HepG2 (cell line): ENCODE data around the gene PLCB4. TPM values are rescaled to one million over a fixed set of nuclear protein-coding genes. Genes with fewer than 3 reads are reported as not detected.

Experiments used
- ATAC-seq: fragments of 200-7000 bp; cut with Tn5 transposase; 3 replicates; pipeline ENCODE4 v1.9.1; 2020; ENCODE audit warnings: mild to moderate bottlenecking, moderate library complexity
- BruUV-seq: library from RNA; stranded (reverse); fragments of 400-500 nt; replicated peaks from 2 replicates; lab custom pipeline; 2021; lab: Mats Ljungman, UMichigan
- CTCF ChIA-PET: fragments of 300-600 bp; formaldehyde crosslinking; extraction: SDS; loops from one replicate; lab custom pipeline; 2021; ENCODE audit warnings: low total read pairs, inconsistent platforms, low intra/inter-chr PET ratio; lab: Yijun Ruan, JAX
- POLR2A ChIA-PET: fragments of 350-600 bp; sonication (Branson Sonifier 250); formaldehyde crosslinking; loops from one replicate; lab custom pipeline; 2020; ENCODE audit warnings: antibody characterized with exemption, inconsistent platforms; lab: Yijun Ruan, JAX
- DNase-seq: peaks from one replicate; pipeline ENCODE4 v3.0.0-alpha.2; 2015; ENCODE audit warnings: low spot score
- FAIRE-seq: peaks from 3 replicates; lab custom pipeline; 2011; peaks lifted over from hg19 to GRCh38; lab: Jason Lieb, UNC
- H2AFZ ChIP-seq: one replicate; pipeline ENCODE4 v1.6.1; 2011; ENCODE audit warnings: low read length, inconsistent platforms
- H3K27ac ChIP-seq: fragments of 300-600 bp; 3 replicates; pipeline ENCODE4 v1.8.0; 2011; ENCODE audit warnings: mixed run types, mild to moderate bottlenecking, mixed read lengths, low read length, inconsistent platforms; ENCODE audit not compliant: insufficient read depth; ENCODE audit errors: extremely low read length
- H3K27me3 ChIP-seq, 2 experiments: fragments of 200-600 bp in 1 of 2; 2 replicates in 1 of 2; 3 replicates in 1 of 2; pipeline versions ENCODE4 v1.6.0 to v1.8.0; 2011; ENCODE audit warnings: low read length in 2 of 2, mild to moderate bottlenecking in 2 of 2, moderate library complexity in 2 of 2, inconsistent platforms in 1 of 2; ENCODE audit not compliant: insufficient read depth in 2 of 2, control insufficient read depth in 1 of 2
- H3K36me3 ChIP-seq, 2 experiments: fragments of 200-600 bp in 1 of 2; replicated peaks in 1 of 2; 2 replicates in 1 of 2; 3 replicates in 1 of 2; pipeline versions ENCODE4 v1.5.1 to v1.8.0; 2011; ENCODE audit warnings: low read length in 2 of 2, inconsistent platforms in 1 of 2; ENCODE audit not compliant: insufficient read depth in 2 of 2, control insufficient read depth in 1 of 2
- H3K4me1 ChIP-seq: 2 replicates; pipeline ENCODE4 v1.5.1; 2012; ENCODE audit warnings: low read length, inconsistent platforms; ENCODE audit not compliant: insufficient read depth
- H3K4me2 ChIP-seq: 2 replicates; pipeline ENCODE4 v1.6.0; 2011; ENCODE audit warnings: low read depth, low read length, inconsistent platforms
- H3K4me3 ChIP-seq, 3 experiments: fragments of 200-600 bp in 1 of 3; sonication (generic), shearing (Covaris generic) in 1 of 3; replicated peaks in 1 of 3; 2 replicates each; pipeline ENCODE4 v1.5.1; 2011 to 2016; ENCODE audit warnings: low read length in 3 of 3, inconsistent platforms in 2 of 3, low read depth in 2 of 3, mild to moderate bottlenecking in 2 of 3, control low read depth in 1 of 3, mixed read lengths in 1 of 3; ENCODE audit not compliant: insufficient read depth in 1 of 3
- H3K79me2 ChIP-seq: one replicate; pipeline ENCODE4 v1.6.1; 2011; ENCODE audit warnings: low read length, inconsistent platforms; ENCODE audit not compliant: insufficient read depth
- H3K9ac ChIP-seq: 2 replicates; pipeline ENCODE4 v1.6.0; 2011; ENCODE audit warnings: mild to moderate bottlenecking, low read depth, low read length, inconsistent platforms; ENCODE audit not compliant: insufficient read depth
- H3K9me3 ChIP-seq: 2 replicates; pipeline ENCODE4 v1.5.1; 2012; ENCODE audit warnings: mild to moderate bottlenecking, low read length
- H4K20me1 ChIP-seq: 2 replicates; pipeline ENCODE4 v1.6.0; 2011; ENCODE audit warnings: inconsistent platforms, mild to moderate bottlenecking, low read length, moderate library complexity; ENCODE audit not compliant: insufficient read depth
- CBX5 ChIP-seq: sonication (generic); formaldehyde crosslinking; IDR thresholded peaks from 2 replicates; pipeline ENCODE4 v1.4.0; 2020; ENCODE audit warnings: missing genetic modification reagents, borderline replicate concordance
- MZF1 ChIP-seq: sonication (generic); formaldehyde crosslinking; IDR thresholded peaks from 2 replicates; pipeline ENCODE4 v1.8.1; 2023; ENCODE audit warnings: mild to moderate bottlenecking, missing genetic modification reagents, borderline replicate concordance
- NAIF1 ChIP-seq: sonication (generic); formaldehyde crosslinking; IDR thresholded peaks from 2 replicates; pipeline ENCODE4 v1.5.0; 2020; ENCODE audit warnings: mild to moderate bottlenecking, missing genetic modification reagents, borderline replicate concordance
- NFE2L2 ChIP-seq: fragments of 150-350 bp; IDR thresholded peaks from 2 replicates; pipeline ENCODE4 v1.6.1; 2014; ENCODE audit warnings: low read length
- NR2F1 ChIP-seq, 2 experiments: fragments of 450-650 bp in 1 of 2; formaldehyde crosslinking in 1 of 2; IDR thresholded peaks; 2 replicates each; pipeline versions ENCODE4 v1.5.0 to v1.6.1; 2016 to 2020; ENCODE audit warnings: mild to moderate bottlenecking in 1 of 2, missing compliant biosample characterization in 1 of 2, missing genetic modification reagents in 1 of 2, moderate library complexity in 1 of 2
- ONECUT2 ChIP-seq: sonication (generic); formaldehyde crosslinking; IDR thresholded peaks from 2 replicates; pipeline ENCODE4 v1.4.0; 2020; ENCODE audit warnings: missing genetic modification reagents
- PAX8 ChIP-seq: sonication (generic); formaldehyde crosslinking; IDR thresholded peaks from 2 replicates; pipeline ENCODE4 v1.8.0; 2022; ENCODE audit warnings: mild to moderate bottlenecking, missing genetic modification reagents, borderline replicate concordance
- ZBTB7A ChIP-seq: sonication (generic); formaldehyde crosslinking; IDR thresholded peaks from 2 replicates; pipeline ENCODE4 v1.8.0; 2022; ENCODE audit warnings: mild to moderate bottlenecking, missing genetic modification reagents
- ZNF124 ChIP-seq: sonication (generic); formaldehyde crosslinking; IDR thresholded peaks from 2 replicates; pipeline ENCODE4 v1.4.0; 2020; ENCODE audit warnings: missing genetic modification reagents
- ZNF180 ChIP-seq: sonication (generic); formaldehyde crosslinking; IDR thresholded peaks from 2 replicates; pipeline ENCODE4 v1.4.0; 2020; ENCODE audit warnings: low read depth, missing genetic modification reagents, borderline replicate concordance
- ZNF496 ChIP-seq: sonication (generic); formaldehyde crosslinking; IDR thresholded peaks from 2 replicates; pipeline ENCODE4 v1.8.1; 2023; ENCODE audit warnings: mild to moderate bottlenecking, moderate library complexity, missing genetic modification reagents; ENCODE audit not compliant: insufficient replicate concordance
- ZNF614 ChIP-seq: IDR thresholded peaks from 2 replicates; pipeline ENCODE4 v1.6.1; 2018; ENCODE audit warnings: missing biosample characterization, missing genetic modification reagents, inconsistent platforms, borderline replicate concordance
- ZNF615 ChIP-seq: sonication (generic); formaldehyde crosslinking; IDR thresholded peaks from 2 replicates; pipeline ENCODE4 v1.5.0; 2020; ENCODE audit warnings: mild to moderate bottlenecking, missing genetic modification reagents, borderline replicate concordance
- ZNF777 ChIP-seq: sonication (generic); formaldehyde crosslinking; IDR thresholded peaks from 2 replicates; pipeline ENCODE4 v1.4.0; 2020; ENCODE audit warnings: missing genetic modification reagents
- ZNF879 ChIP-seq: sonication (generic); formaldehyde crosslinking; IDR thresholded peaks from 2 replicates; pipeline ENCODE4 v1.8.1; 2023; ENCODE audit warnings: missing genetic modification reagents
- ZSCAN22 ChIP-seq: sonication (generic); formaldehyde crosslinking; IDR thresholded peaks from 2 replicates; pipeline ENCODE4 v1.4.0; 2020; ENCODE audit warnings: mild to moderate bottlenecking, missing genetic modification reagents
- ZZZ3 ChIP-seq: sonication (generic); formaldehyde crosslinking; IDR thresholded peaks from 2 replicates; pipeline ENCODE4 v1.4.0; 2020; ENCODE audit warnings: missing genetic modification reagents, mild to moderate bottlenecking, borderline replicate concordance
- WGBS: methylation state at CpG from one replicate; pipeline ENCODE4 v1.1.6; 2017; ENCODE audit warnings: low lambda C conversion rate; 5-methylcytosine and 5-hydroxymethylcytosine counted together
- in situ Hi-C: cut with HindIII; loops from 2 replicates; pipeline ENCODE4 v1.10.0; 2017; ENCODE audit warnings: low pct_unique_long_range_greater_than_20kb; ENCODE audit not compliant: extremely low pct_ligation_motif_present
- intact Hi-C: fragments of 100-400 bp; cut with micrococcal nuclease; formaldehyde crosslinking; loops from one replicate; pipeline ENCODE4 v1.10.0; 2022; ENCODE audit not compliant: unreplicated experiment
- polyA plus RNA-seq, 8 experiments: library from polyadenylated mRNA; depleted of rRNA in 3 of 8; stranded (reverse) in 7 of 8; unstranded in 1 of 8; fragments of >200 nt; fragmentation: Illumina TruSeq in 4 of 8; extraction: Trizol in 4 of 8; gene quantifications; 2 replicates each; pipeline versions ENCODE4 v1.2.1 to v1.2.3, GENCODE V29; 2011 to 2016; ENCODE audit warnings: low read depth in 4 of 8, missing spikeins in 1 of 8, mixed read lengths in 1 of 8; ENCODE audit not compliant: insufficient read depth in 1 of 8
- total RNA-seq, 5 experiments: library from RNA; depleted of rRNA; stranded (reverse); fragments of >200 nt; fragmentation: Illumina TruSeq; extraction: Trizol; gene quantifications; 2 replicates each; pipeline ENCODE4 v1.2.3, GENCODE V29; 2016; ENCODE audit warnings: low read depth in 1 of 5
- TF ChIP-seq, protein P1 (sequence below), 2 experiments: fragments of 450-650 bp in 1 of 2; sonication (generic) in 1 of 2; formaldehyde crosslinking in 1 of 2; IDR thresholded peaks; 2 replicates each; pipeline versions ENCODE4 v1.6.1 to v1.8.0; 2016 to 2022; ENCODE audit warnings: antibody characterized with exemption in 1 of 2, mild to moderate bottlenecking in 1 of 2, missing genetic modification reagents in 1 of 2

Gene PLCB4
- total and polyA plus RNA-seq, 2 of the 13 experiments (the other 11 are each of a cell fraction or from before 2014, with no cell fraction given), result 0.01 TPM; not detected in 1

DNA sequence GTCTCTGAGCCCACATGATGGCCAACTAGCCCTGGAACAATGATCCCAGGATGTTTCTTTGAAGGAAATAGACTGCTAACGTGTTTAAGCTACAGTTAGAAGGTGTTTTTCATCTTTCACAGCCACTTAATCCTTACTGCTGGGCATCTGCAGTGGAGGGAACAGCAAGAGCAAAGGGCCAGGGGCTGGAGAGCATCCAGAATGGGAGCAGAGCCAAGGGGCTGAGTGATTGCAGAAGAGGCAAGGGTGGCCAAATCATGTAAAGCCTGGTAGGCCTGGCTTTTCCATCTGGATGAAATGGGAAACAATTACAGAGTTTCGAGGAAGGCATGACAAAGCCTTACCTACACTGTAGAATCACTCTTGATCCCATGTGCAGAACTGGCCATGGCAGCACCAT, 426.8 kb downstream of the PLCB4 start:
- no peak overlapping the region for H3K4me2 ChIP-seq
- H2AFZ ChIP-seq, result no peak overlapping the region
- H3K4me3 ChIP-seq, result no peak overlapping the region
- H3K27ac ChIP-seq, result no peak overlapping the region
- 0 out of 5 replicates have a peak, but pooled peaks cover 0 to 5% of the 10 kb centered on the region in 2 experiments for H3K27me3 ChIP-seq
- in situ Hi-C loops, result no loop called here
- 0% methylated on average over 2 of the region's 2 CpGs for WGBS
- no peaks in the 10 kb centered on the region for H3K4me1 ChIP-seq
- FAIRE-seq (no peak), ATAC-seq (no peak), DNase-seq (no peak)
- H3K36me3 ChIP-seq, result no peaks in the 10 kb centered on the region
- H4K20me1 ChIP-seq, result no peaks in the 10 kb centered on the region
- no peak overlapping the region for H3K9ac ChIP-seq
- POLR2A ChIA-PET, result no interaction called here
- CTCF ChIA-PET, result no interaction called here
- H3K79me2 ChIP-seq, result no peaks in the 10 kb centered on the region
- intact Hi-C loops, result no loop called here
- H3K9me3 ChIP-seq, result no peaks in the 10 kb centered on the region
- BruUV-seq, result no TSS peak
- no peak for TF ChIP-seq MZF1 (CRISPR knock-in tag)
- TF ChIP-seq ZNF496 (CRISPR knock-in tag), result no peak
- no peak for TF ChIP-seq ZSCAN22 (CRISPR knock-in tag)
- no peak for TF ChIP-seq PAX8
- no peak for TF ChIP-seq ZZZ3
- no peak for TF ChIP-seq ONECUT2 (CRISPR knock-in tag)
- no peak for TF ChIP-seq ZNF124
- no peak for TF ChIP-seq CBX5 (CRISPR knock-in tag)
- no peak for TF ChIP-seq ZNF615 (CRISPR knock-in tag)
- TF ChIP-seq, protein P1, sequence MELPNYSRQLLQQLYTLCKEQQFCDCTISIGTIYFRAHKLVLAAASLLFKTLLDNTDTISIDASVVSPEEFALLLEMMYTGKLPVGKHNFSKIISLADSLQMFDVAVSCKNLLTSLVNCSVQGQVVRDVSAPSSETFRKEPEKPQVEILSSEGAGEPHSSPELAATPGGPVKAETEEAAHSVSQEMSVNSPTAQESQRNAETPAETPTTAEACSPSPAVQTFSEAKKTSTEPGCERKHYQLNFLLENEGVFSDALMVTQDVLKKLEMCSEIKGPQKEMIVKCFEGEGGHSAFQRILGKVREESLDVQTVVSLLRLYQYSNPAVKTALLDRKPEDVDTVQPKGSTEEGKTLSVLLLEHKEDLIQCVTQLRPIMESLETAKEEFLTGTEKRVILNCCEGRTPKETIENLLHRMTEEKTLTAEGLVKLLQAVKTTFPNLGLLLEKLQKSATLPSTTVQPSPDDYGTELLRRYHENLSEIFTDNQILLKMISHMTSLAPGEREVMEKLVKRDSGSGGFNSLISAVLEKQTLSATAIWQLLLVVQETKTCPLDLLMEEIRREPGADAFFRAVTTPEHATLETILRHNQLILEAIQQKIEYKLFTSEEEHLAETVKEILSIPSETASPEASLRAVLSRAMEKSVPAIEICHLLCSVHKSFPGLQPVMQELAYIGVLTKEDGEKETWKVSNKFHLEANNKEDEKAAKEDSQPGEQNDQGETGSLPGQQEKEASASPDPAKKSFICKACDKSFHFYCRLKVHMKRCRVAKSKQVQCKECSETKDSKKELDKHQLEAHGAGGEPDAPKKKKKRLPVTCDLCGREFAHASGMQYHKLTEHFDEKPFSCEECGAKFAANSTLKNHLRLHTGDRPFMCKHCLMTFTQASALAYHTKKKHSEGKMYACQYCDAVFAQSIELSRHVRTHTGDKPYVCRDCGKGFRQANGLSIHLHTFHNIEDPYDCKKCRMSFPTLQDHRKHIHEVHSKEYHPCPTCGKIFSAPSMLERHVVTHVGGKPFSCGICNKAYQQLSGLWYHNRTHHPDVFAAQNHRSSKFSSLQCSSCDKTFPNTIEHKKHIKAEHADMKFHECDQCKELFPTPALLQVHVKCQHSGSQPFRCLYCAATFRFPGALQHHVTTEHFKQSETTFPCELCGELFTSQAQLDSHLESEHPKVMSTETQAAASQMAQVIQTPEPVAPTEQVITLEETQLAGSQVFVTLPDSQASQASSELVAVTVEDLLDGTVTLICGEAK (IDR thresholded peaks at IDR 0.05), result no peak
- TF ChIP-seq, protein P1 (CRISPR knock-in tag; IDR thresholded peaks at IDR 0.05), result no peak
- TF ChIP-seq NAIF1 (CRISPR knock-in tag), result no peak
- no peak for TF ChIP-seq ZNF614
- no peak for TF ChIP-seq ZNF777 (CRISPR knock-in tag)
- TF ChIP-seq ZNF879 (CRISPR knock-in tag), result no peak
- TF ChIP-seq NR2F1 (CRISPR knock-in tag; IDR thresholded peaks at IDR 0.05), result no peak
- no peak for TF ChIP-seq ZBTB7A (CRISPR knock-in tag)
- no peak for TF ChIP-seq NFE2L2
- no peak for TF ChIP-seq ZNF180 (CRISPR knock-in tag)
